GM23338 (cell line): ENCODE data around the gene DOCK3. TPM values are rescaled to one million over a fixed set of nuclear protein-coding genes. Genes with fewer than 3 reads are reported as not detected.
A peak's percentile ranks its signal among the peaks of the same experiment; 100 is the strongest.

Source experiments
- ATAC-seq: fragments of 200-7000 bp; cut with Tn5 transposase; 3 replicates; pipeline ENCODE4 v1.9.1; 2020
- DNase-seq: peaks from one replicate; pipeline ENCODE4 v3.0.0-alpha.2; 2015; ENCODE audit warnings: low spot score
- H2AFZ ChIP-seq: fragments of 200-600 bp; sonication (generic); 2 replicates; pipeline ENCODE4 v1.8.0; 2016; ENCODE audit warnings: antibody characterized with exemption, mild to moderate bottlenecking, moderate library complexity
- H3F3A ChIP-seq: fragments of 200-600 bp; sonication (generic); replicated peaks from 2 replicates; pipeline ENCODE4 v1.8.0; 2017; ENCODE audit warnings: antibody characterized with exemption, mixed run types, low read depth
- H3K27ac ChIP-seq: fragments of 200-600 bp; sonication (generic); 2 replicates; pipeline ENCODE4 v1.6.1; 2016; ENCODE audit warnings: low read depth
- H3K27me3 ChIP-seq: fragments of 200-600 bp; sonication (generic); 2 replicates; pipeline ENCODE4 v1.8.0; 2016; ENCODE audit warnings: mild to moderate bottlenecking, mixed run types, moderate library complexity; ENCODE audit not compliant: insufficient read depth
- H3K36me3 ChIP-seq: fragments of 200-600 bp; sonication (generic); 2 replicates; pipeline ENCODE4 v1.8.0; 2016; ENCODE audit warnings: mild to moderate bottlenecking; ENCODE audit not compliant: insufficient read depth
- H3K4me1 ChIP-seq: fragments of 200-600 bp; sonication (generic); 2 replicates; pipeline ENCODE4 v1.8.0; 2016; ENCODE audit warnings: mild to moderate bottlenecking, moderate library complexity; ENCODE audit not compliant: insufficient read depth
- H3K4me2 ChIP-seq: fragments of 200-600 bp; sonication (generic); 2 replicates; pipeline ENCODE4 v1.7.1; 2017; ENCODE audit warnings: mixed run types
- H3K4me3 ChIP-seq: fragments of 200-600 bp; sonication (generic); 2 replicates; pipeline ENCODE4 v1.6.1; 2016; ENCODE audit warnings: mixed run types
- H3K79me2 ChIP-seq: fragments of 200-600 bp; sonication (generic); replicated peaks from 2 replicates; pipeline ENCODE4 v1.8.0; 2017; ENCODE audit warnings: mild to moderate bottlenecking; ENCODE audit not compliant: insufficient read depth
- H3K9me2 ChIP-seq: fragments of 200-600 bp; sonication (generic); 2 replicates; pipeline ENCODE4 v1.8.0; 2017; ENCODE audit not compliant: insufficient read depth
- H4K20me1 ChIP-seq: fragments of 200-600 bp; sonication (generic); replicated peaks from 2 replicates; pipeline ENCODE4 v1.8.0; 2017; ENCODE audit warnings: mild to moderate bottlenecking; ENCODE audit not compliant: insufficient read depth
- H3K27ac Mint-ChIP-seq: 2 replicates; pipeline ENCODE4 v1.8.0; 2020; ENCODE audit warnings: inconsistent platforms, mild to moderate bottlenecking, moderate library complexity, mixed read lengths
- H3K27me3 Mint-ChIP-seq: 3 replicates; pipeline ENCODE4 v1.8.0; 2022; ENCODE audit warnings: low read depth, mild to moderate bottlenecking, moderate library complexity, mixed read lengths, inconsistent platforms; ENCODE audit not compliant: insufficient read depth, poor library complexity
- H3K36me3 Mint-ChIP-seq: 3 replicates; pipeline ENCODE4 v1.8.0; 2021; ENCODE audit warnings: low read depth, mild to moderate bottlenecking, inconsistent platforms, moderate library complexity, mixed read lengths
- H3K4me1 Mint-ChIP-seq: 3 replicates; pipeline ENCODE4 v1.8.0; 2020; ENCODE audit warnings: mild to moderate bottlenecking, inconsistent platforms, mixed read lengths
- H3K4me3 Mint-ChIP-seq: 3 replicates; pipeline ENCODE4 v1.8.0; 2021; ENCODE audit warnings: moderate library complexity, mild to moderate bottlenecking, inconsistent platforms, mixed read lengths
- H3K9me3 Mint-ChIP-seq: 3 replicates; pipeline ENCODE4 v1.8.0; 2020; ENCODE audit warnings: moderate library complexity, mild to moderate bottlenecking, inconsistent platforms, mixed read lengths
- CREB1 ChIP-seq: fragments of 250-450 bp; sonication (Bioruptor Pico); IDR thresholded peaks from 2 replicates; pipeline ENCODE4 v1.5.0; 2020; ENCODE audit warnings: low read depth, mild to moderate bottlenecking, moderate library complexity
- EZH2 ChIP-seq: fragments of 200-600 bp; sonication (generic); IDR thresholded peaks from one replicate; pipeline ENCODE4 v1.8.0; 2017; ENCODE audit warnings: antibody characterized with exemption, mild to moderate bottlenecking, low read depth; ENCODE audit not compliant: unreplicated experiment
- EZH2phosphoT487 ChIP-seq: fragments of 200-600 bp; sonication (generic); IDR thresholded peaks from one replicate; pipeline ENCODE4 v1.8.1; 2018; ENCODE audit warnings: antibody characterized with exemption; ENCODE audit not compliant: unreplicated experiment
- JUNB ChIP-seq: IDR thresholded peaks from one replicate; pipeline ENCODE4 v1.6.1; 2016; ENCODE audit warnings: antibody characterized with exemption; ENCODE audit not compliant: unreplicated experiment
- NANOG ChIP-seq: IDR thresholded peaks from 2 replicates; pipeline ENCODE4 v1.6.1; 2016; ENCODE audit warnings: antibody characterized with exemption, borderline replicate concordance
- POLR2AphosphoS5 ChIP-seq: IDR thresholded peaks from 2 replicates; pipeline ENCODE4 v1.6.1; 2016; ENCODE audit warnings: antibody characterized with exemption, low read depth
- STAT1 ChIP-seq: IDR thresholded peaks from one replicate; pipeline ENCODE4 v1.6.1; 2016; ENCODE audit warnings: antibody characterized with exemption; ENCODE audit not compliant: unreplicated experiment
- ZNF114 ChIP-seq: fragments of 250-450 bp; sonication (Bioruptor Pico); IDR thresholded peaks from 2 replicates; pipeline ENCODE4 v1.5.0; 2020; ENCODE audit warnings: mild to moderate bottlenecking, moderate library complexity
- ZNF331 ChIP-seq: fragments of 250-450 bp; sonication (Bioruptor Pico); IDR thresholded peaks from 2 replicates; pipeline ENCODE4 v1.5.0; 2020; ENCODE audit warnings: low read depth, mild to moderate bottlenecking, moderate library complexity
- polyA plus RNA-seq: library from polyadenylated mRNA; unstranded; fragments of >200 nt; fragmentation: Nextera tagmentation; extraction: Ambion mirVana; gene quantifications from 2 replicates; pipeline ENCODE4 v1.2.1, GENCODE V29; 2016
- total RNA-seq: library from RNA; depleted of rRNA; stranded (reverse); fragments of >200 nt; shearing (Covaris generic); gene quantifications from 2 replicates; pipeline ENCODE4 v1.2.3, GENCODE V29; 2014
- TF ChIP-seq, protein P1 (sequence below): IDR thresholded peaks from 2 replicates; pipeline ENCODE4 v1.6.1; 2016; ENCODE audit warnings: antibody characterized with exemption
- TF ChIP-seq, protein P2 (sequence below), 2 experiments: fragments of 200-600 bp in 1 of 2; sonication (generic) in 1 of 2; conservative IDR thresholded peaks; 2 replicates each; pipeline versions ENCODE4 v1.5.1 to v1.6.1; 2016 to 2017; ENCODE audit warnings: antibody characterized with exemption in 2 of 2, low read depth in 2 of 2, mild to moderate bottlenecking in 2 of 2, moderate library complexity in 1 of 2
- TF ChIP-seq, protein P3 (sequence below): fragments of 250-450 bp; sonication (Bioruptor Pico); IDR thresholded peaks from 2 replicates; pipeline ENCODE4 v1.5.0; 2020; ENCODE audit warnings: mild to moderate bottlenecking, moderate library complexity
- TF ChIP-seq, protein P4 (sequence below): IDR thresholded peaks from one replicate; pipeline ENCODE4 v1.6.1; 2018; ENCODE audit warnings: antibody characterized with exemption; ENCODE audit not compliant: unreplicated experiment

DOCK3 gene
- total and polyA plus RNA-seq, 2 experiments from 2014 or later: 2.4 to 5.6 TPM

DNA sequence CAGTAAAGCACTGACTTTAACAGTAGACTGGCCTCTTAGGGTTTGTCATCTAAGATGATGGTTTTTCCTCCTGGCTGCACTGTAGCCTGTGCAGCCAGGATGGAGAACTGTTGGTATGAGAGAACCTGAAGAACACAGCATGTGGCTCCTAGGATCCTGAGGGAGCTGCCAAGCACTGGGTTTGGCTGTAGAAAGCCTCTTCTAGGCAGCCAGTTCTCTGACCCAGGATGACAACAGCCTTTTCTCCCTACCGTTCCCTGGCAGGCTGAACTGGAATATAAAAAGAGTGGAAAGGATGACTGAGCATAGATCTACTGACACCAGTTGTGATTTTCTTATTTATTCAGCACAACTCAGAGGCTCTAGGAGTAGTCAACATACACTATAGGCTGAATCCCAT lies 676.0 kb downstream of the DOCK3 start:
- TF ChIP-seq, protein P1, sequence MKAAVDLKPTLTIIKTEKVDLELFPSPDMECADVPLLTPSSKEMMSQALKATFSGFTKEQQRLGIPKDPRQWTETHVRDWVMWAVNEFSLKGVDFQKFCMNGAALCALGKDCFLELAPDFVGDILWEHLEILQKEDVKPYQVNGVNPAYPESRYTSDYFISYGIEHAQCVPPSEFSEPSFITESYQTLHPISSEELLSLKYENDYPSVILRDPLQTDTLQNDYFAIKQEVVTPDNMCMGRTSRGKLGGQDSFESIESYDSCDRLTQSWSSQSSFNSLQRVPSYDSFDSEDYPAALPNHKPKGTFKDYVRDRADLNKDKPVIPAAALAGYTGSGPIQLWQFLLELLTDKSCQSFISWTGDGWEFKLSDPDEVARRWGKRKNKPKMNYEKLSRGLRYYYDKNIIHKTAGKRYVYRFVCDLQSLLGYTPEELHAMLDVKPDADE: no peak
- TF ChIP-seq ZNF331: no peak
- no peak for TF ChIP-seq JUNB
- TF ChIP-seq, protein P2, sequence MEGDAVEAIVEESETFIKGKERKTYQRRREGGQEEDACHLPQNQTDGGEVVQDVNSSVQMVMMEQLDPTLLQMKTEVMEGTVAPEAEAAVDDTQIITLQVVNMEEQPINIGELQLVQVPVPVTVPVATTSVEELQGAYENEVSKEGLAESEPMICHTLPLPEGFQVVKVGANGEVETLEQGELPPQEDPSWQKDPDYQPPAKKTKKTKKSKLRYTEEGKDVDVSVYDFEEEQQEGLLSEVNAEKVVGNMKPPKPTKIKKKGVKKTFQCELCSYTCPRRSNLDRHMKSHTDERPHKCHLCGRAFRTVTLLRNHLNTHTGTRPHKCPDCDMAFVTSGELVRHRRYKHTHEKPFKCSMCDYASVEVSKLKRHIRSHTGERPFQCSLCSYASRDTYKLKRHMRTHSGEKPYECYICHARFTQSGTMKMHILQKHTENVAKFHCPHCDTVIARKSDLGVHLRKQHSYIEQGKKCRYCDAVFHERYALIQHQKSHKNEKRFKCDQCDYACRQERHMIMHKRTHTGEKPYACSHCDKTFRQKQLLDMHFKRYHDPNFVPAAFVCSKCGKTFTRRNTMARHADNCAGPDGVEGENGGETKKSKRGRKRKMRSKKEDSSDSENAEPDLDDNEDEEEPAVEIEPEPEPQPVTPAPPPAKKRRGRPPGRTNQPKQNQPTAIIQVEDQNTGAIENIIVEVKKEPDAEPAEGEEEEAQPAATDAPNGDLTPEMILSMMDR (conservative IDR thresholded peaks at IDR 0.05; ENCODE audit: low read depth in 2 of 2): no peak
- no peak for TF ChIP-seq EZH2
- TF ChIP-seq CREB1 (CRISPR knock-in tag): no peak
- TF ChIP-seq POLR2AphosphoS5: no peak
- no peak for TF ChIP-seq STAT1
- TF ChIP-seq NANOG: no peak
- TF ChIP-seq, protein P3, sequence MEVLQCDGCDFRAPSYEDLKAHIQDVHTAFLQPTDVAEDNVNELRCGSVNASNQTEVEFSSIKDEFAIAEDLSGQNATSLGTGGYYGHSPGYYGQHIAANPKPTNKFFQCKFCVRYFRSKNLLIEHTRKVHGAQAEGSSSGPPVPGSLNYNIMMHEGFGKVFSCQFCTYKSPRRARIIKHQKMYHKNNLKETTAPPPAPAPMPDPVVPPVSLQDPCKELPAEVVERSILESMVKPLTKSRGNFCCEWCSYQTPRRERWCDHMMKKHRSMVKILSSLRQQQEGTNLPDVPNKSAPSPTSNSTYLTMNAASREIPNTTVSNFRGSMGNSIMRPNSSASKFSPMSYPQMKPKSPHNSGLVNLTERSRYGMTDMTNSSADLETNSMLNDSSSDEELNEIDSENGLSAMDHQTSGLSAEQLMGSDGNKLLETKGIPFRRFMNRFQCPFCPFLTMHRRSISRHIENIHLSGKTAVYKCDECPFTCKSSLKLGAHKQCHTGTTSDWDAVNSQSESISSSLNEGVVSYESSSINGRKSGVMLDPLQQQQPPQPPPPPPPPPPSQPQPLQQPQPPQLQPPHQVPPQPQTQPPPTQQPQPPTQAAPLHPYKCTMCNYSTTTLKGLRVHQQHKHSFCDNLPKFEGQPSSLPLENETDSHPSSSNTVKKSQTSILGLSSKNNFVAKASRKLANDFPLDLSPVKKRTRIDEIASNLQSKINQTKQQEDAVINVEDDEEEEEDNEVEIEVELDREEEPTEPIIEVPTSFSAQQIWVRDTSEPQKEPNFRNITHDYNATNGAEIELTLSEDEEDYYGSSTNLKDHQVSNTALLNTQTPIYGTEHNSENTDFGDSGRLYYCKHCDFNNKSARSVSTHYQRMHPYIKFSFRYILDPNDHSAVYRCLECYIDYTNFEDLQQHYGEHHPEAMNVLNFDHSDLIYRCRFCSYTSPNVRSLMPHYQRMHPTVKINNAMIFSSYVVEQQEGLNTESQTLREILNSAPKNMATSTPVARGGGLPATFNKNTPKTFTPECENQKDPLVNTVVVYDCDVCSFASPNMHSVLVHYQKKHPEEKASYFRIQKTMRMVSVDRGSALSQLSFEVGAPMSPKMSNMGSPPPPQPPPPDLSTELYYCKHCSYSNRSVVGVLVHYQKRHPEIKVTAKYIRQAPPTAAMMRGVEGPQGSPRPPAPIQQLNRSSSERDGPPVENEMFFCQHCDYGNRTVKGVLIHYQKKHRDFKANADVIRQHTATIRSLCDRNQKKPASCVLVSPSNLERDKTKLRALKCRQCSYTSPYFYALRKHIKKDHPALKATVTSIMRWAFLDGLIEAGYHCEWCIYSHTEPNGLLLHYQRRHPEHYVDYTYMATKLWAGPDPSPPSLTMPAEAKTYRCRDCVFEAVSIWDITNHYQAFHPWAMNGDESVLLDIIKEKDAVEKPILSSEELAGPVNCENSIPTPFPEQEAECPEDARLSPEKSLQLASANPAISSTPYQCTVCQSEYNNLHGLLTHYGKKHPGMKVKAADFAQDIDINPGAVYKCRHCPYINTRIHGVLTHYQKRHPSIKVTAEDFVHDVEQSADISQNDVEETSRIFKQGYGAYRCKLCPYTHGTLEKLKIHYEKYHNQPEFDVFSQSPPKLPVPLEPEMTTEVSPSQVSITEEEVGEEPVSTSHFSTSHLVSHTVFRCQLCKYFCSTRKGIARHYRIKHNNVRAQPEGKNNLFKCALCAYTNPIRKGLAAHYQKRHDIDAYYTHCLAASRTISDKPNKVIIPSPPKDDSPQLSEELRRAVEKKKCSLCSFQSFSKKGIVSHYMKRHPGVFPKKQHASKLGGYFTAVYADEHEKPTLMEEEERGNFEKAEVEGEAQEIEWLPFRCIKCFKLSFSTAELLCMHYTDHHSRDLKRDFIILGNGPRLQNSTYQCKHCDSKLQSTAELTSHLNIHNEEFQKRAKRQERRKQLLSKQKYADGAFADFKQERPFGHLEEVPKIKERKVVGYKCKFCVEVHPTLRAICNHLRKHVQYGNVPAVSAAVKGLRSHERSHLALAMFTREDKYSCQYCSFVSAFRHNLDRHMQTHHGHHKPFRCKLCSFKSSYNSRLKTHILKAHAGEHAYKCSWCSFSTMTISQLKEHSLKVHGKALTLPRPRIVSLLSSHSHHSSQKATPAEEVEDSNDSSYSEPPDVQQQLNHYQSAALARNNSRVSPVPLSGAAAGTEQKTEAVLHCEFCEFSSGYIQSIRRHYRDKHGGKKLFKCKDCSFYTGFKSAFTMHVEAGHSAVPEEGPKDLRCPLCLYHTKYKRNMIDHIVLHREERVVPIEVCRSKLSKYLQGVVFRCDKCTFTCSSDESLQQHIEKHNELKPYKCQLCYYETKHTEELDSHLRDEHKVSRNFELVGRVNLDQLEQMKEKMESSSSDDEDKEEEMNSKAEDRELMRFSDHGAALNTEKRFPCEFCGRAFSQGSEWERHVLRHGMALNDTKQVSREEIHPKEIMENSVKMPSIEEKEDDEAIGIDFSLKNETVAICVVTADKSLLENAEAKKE: no peak
- TF ChIP-seq EZH2phosphoT487: no peak
- TF ChIP-seq, protein P4, sequence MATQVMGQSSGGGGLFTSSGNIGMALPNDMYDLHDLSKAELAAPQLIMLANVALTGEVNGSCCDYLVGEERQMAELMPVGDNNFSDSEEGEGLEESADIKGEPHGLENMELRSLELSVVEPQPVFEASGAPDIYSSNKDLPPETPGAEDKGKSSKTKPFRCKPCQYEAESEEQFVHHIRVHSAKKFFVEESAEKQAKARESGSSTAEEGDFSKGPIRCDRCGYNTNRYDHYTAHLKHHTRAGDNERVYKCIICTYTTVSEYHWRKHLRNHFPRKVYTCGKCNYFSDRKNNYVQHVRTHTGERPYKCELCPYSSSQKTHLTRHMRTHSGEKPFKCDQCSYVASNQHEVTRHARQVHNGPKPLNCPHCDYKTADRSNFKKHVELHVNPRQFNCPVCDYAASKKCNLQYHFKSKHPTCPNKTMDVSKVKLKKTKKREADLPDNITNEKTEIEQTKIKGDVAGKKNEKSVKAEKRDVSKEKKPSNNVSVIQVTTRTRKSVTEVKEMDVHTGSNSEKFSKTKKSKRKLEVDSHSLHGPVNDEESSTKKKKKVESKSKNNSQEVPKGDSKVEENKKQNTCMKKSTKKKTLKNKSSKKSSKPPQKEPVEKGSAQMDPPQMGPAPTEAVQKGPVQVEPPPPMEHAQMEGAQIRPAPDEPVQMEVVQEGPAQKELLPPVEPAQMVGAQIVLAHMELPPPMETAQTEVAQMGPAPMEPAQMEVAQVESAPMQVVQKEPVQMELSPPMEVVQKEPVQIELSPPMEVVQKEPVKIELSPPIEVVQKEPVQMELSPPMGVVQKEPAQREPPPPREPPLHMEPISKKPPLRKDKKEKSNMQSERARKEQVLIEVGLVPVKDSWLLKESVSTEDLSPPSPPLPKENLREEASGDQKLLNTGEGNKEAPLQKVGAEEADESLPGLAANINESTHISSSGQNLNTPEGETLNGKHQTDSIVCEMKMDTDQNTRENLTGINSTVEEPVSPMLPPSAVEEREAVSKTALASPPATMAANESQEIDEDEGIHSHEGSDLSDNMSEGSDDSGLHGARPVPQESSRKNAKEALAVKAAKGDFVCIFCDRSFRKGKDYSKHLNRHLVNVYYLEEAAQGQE: no peak
- no peak for TF ChIP-seq ZNF114 (CRISPR knock-in tag)

More for the DNA sequence above, 676.0 kb downstream of the DOCK3 start:
- 0 out of 2 replicates have a peak overlapping the region, but pooled peaks have one; percentile 48 for H3K27ac Mint-ChIP-seq
- Histone ChIP-seq H3K4me3 (no peak overlapping the region), H3K4me1 (no peaks in the 10 kb centered on the region), H4K20me1 (no peaks in the 10 kb centered on the region), H3F3A (no peaks in the 10 kb centered on the region), H2AFZ (no peak overlapping the region), H3K79me2 (no peaks in the 10 kb centered on the region), H3K9me2 (no peaks in the 10 kb centered on the region), H3K36me3 (no peaks in the 10 kb centered on the region), H3K27me3 (no peaks in the 10 kb centered on the region), H3K27ac (no peak overlapping the region), H3K4me2 (no peak overlapping the region)
- no peaks in the 10 kb centered on the region for H3K4me1 Mint-ChIP-seq
- DNase-seq (no peak), ATAC-seq (no peak)
- no peak overlapping the region for H3K4me3 Mint-ChIP-seq
- peaks cover 1% of the 10 kb centered on the region for H3K27me3 Mint-ChIP-seq
- no peaks in the 10 kb centered on the region for H3K36me3 Mint-ChIP-seq
- H3K9me3 Mint-ChIP-seq: peaks cover 2% of the 10 kb centered on the region; the same call in 1 of the 3 replicates
